Measurements from ENCODE around the gene PTPRS.
"Not testable (repeated sequence)": the region's sequence is repeated elsewhere in the genome, so short reads cannot be mapped to it uniquely, and the experiment has no call there.

The PTPRS gene

DNA sequence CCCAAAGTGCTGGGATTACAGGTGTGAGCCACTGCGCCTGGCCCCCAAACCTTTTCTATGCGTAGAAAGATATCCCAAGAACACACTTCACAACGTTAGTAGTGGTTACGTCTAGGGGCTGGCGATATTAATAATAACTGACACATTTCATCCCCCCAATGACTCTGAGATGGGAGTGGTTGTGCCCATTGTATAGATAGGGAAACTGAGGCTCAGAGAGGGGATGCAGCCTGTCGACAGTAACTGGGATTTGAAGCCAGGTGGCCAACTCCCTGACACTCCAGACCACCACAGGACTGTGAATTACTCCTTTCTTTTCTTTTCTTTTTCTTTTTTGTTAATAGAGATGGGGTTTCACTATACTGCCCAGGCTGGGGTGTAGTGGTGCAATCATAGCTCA, 25.3 kb upstream of the PTPRS start:
- TF ChIP-seq, protein P1, sequence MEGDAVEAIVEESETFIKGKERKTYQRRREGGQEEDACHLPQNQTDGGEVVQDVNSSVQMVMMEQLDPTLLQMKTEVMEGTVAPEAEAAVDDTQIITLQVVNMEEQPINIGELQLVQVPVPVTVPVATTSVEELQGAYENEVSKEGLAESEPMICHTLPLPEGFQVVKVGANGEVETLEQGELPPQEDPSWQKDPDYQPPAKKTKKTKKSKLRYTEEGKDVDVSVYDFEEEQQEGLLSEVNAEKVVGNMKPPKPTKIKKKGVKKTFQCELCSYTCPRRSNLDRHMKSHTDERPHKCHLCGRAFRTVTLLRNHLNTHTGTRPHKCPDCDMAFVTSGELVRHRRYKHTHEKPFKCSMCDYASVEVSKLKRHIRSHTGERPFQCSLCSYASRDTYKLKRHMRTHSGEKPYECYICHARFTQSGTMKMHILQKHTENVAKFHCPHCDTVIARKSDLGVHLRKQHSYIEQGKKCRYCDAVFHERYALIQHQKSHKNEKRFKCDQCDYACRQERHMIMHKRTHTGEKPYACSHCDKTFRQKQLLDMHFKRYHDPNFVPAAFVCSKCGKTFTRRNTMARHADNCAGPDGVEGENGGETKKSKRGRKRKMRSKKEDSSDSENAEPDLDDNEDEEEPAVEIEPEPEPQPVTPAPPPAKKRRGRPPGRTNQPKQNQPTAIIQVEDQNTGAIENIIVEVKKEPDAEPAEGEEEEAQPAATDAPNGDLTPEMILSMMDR (IDR thresholded peaks at IDR 0.05; ENCODE audit: low read depth, low read length): no peak
- TF ChIP-seq EZH2phosphoT487 (IDR thresholded peaks at IDR 0.05; ENCODE audit: low read depth): no peak
- Histone ChIP-seq H3K9me3 (ENCODE audit: insufficient read depth, low read length) (no peaks in the 10 kb centered on the region), H3K36me3 (replicated peaks; ENCODE audit: low read depth, low read length) (no peaks in the 10 kb centered on the region), H3K27me3 (ENCODE audit: low read depth, low read length) (no peaks in the 10 kb centered on the region), H4K20me1 (ENCODE audit: insufficient read depth, low read length) (no peaks in the 10 kb centered on the region), H3K27ac (ENCODE audit: low read length) (no peak overlapping the region), H3K79me2 (ENCODE audit: low read length) (no peaks in the 10 kb centered on the region), H3K4me1 (ENCODE audit: low read length) (no peaks in the 10 kb centered on the region), H3K4me3 (ENCODE audit: low read length) (no peak overlapping the region), H3K4me2 (ENCODE audit: low read length) (no peak overlapping the region), H3K9ac (ENCODE audit: low read length) (no peak overlapping the region), H2AFZ (ENCODE audit: low read depth, low read length) (no peak overlapping the region)

DNA sequence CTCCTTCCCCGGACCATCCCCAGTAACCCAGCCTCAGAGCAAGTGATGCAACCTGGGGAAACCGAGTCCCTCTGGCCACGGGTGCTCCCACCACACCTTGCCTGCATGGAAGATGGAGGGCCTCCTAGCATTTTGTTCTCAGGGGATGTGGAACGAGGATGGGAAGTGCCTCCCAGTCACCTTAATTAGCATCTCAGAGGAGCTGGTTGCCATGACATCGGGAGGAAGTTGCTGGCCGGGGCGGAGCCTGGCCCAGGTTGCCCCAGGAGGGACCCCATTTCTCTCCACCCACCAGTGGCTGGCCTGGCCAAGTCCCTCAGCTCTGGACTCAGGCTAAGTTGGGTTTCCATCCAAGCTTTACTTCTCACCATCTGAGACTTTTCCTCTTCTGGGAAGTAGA, 24.1 kb upstream of the PTPRS start:
- Histone ChIP-seq H3K27me3 (ENCODE audit: low read depth, low read length) (no peaks in the 10 kb centered on the region), H3K4me1 (ENCODE audit: low read length) (no peaks in the 10 kb centered on the region), H3K9ac (ENCODE audit: low read length) (no peak overlapping the region), H2AFZ (ENCODE audit: low read depth, low read length) (no peak overlapping the region), H3K79me2 (ENCODE audit: low read length) (no peaks in the 10 kb centered on the region), H3K4me2 (ENCODE audit: low read length) (no peak overlapping the region), H3K36me3 (replicated peaks; ENCODE audit: low read depth, low read length) (no peaks in the 10 kb centered on the region), H3K4me3 (ENCODE audit: low read length) (no peak overlapping the region), H4K20me1 (ENCODE audit: insufficient read depth, low read length) (no peaks in the 10 kb centered on the region), H3K9me3 (ENCODE audit: insufficient read depth, low read length) (no peaks in the 10 kb centered on the region), H3K27ac (ENCODE audit: low read length) (no peak overlapping the region)
- no peak for TF ChIP-seq EZH2phosphoT487 (IDR thresholded peaks at IDR 0.05; ENCODE audit: low read depth)
- TF ChIP-seq, protein P1 (IDR thresholded peaks at IDR 0.05; ENCODE audit: low read depth, low read length): no peak

GRCh38 chr19:5361839-5362238, 21.2 kb upstream of the PTPRS start:
- H3K9me3 ChIP-seq (ENCODE audit: insufficient read depth, low read length); H3K79me2 ChIP-seq (ENCODE audit: low read length); H2AFZ ChIP-seq (ENCODE audit: low read depth, low read length); H4K20me1 ChIP-seq (ENCODE audit: insufficient read depth, low read length); H3K27ac ChIP-seq (ENCODE audit: low read length); H3K9ac ChIP-seq (ENCODE audit: low read length); H3K4me3 ChIP-seq (ENCODE audit: low read length); H3K4me1 ChIP-seq (ENCODE audit: low read length); H3K36me3 ChIP-seq (replicated peaks; ENCODE audit: low read depth, low read length); H3K4me2 ChIP-seq (ENCODE audit: low read length); H3K27me3 ChIP-seq (ENCODE audit: low read depth, low read length): not testable (repeated sequence)

GRCh38 chr19:5361407-5361806, 20.8 kb upstream of the PTPRS start:
- H3K27me3 ChIP-seq (ENCODE audit: low read depth, low read length): 0 out of 2 replicates have a peak, but pooled peaks cover 4% of the 10 kb centered on the region
- no peaks in the 10 kb centered on the region for H4K20me1 ChIP-seq (ENCODE audit: insufficient read depth, low read length)
- no peaks in the 10 kb centered on the region for H3K36me3 ChIP-seq (replicated peaks; ENCODE audit: low read depth, low read length)
- no peak overlapping the region for H3K4me2 ChIP-seq (ENCODE audit: low read length)
- no peaks in the 10 kb centered on the region for H3K4me1 ChIP-seq (ENCODE audit: low read length)
- no peak overlapping the region for H2AFZ ChIP-seq (ENCODE audit: low read depth, low read length)
- no peaks in the 10 kb centered on the region for H3K79me2 ChIP-seq (ENCODE audit: low read length)
- H3K27ac ChIP-seq (ENCODE audit: low read length): no peak overlapping the region
- H3K9ac ChIP-seq (ENCODE audit: low read length): no peak overlapping the region
- H3K9me3 ChIP-seq (ENCODE audit: insufficient read depth, low read length): no peaks in the 10 kb centered on the region
- H3K4me3 ChIP-seq (ENCODE audit: low read length): no peak overlapping the region
- TF ChIP-seq EZH2phosphoT487 (IDR thresholded peaks at IDR 0.05; ENCODE audit: low read depth): no peak
- TF ChIP-seq, protein P1 (IDR thresholded peaks at IDR 0.05; ENCODE audit: low read depth, low read length): no peak
